ENCODE measurements around the gene MBD3L1. TPM values are rescaled to one million over a fixed set of nuclear protein-coding genes. Genes with fewer than 3 reads are reported as not detected.

The MBD3L1 gene
- total and polyA plus RNA-seq, 2 of the 4 experiments (the other 2 are of a cell fraction), result not detected

Other genes with a start within 250 kb of the MBD3L1 start
- 2.8 and 3.4 TPM in 2 replicates for gene ADAMTS10, start 221.7 kb upstream of the MBD3L1 start, total RNA-seq (2012; rRNA removed)
- gene ADAMTS10, start 221.7 kb upstream of the MBD3L1 start, polyA plus RNA-seq (2012; rRNA removed), result 11.5 and 15.1 TPM in 2 replicates
- gene NFILZ, start 201.7 kb upstream of the MBD3L1 start, total RNA-seq (2012; rRNA removed), result not detected in 2 replicates
- gene NFILZ, start 201.7 kb upstream of the MBD3L1 start, polyA plus RNA-seq (2012; rRNA removed), result not detected in 2 replicates
- not detected in 2 replicates for gene ACTL9, start 133.6 kb upstream of the MBD3L1 start, total RNA-seq (2012; rRNA removed)
- gene ACTL9, start 133.6 kb upstream of the MBD3L1 start, polyA plus RNA-seq (2012; rRNA removed), result not detected in 2 replicates
- not detected in 2 replicates for gene OR2Z1, start 110.7 kb upstream of the MBD3L1 start, total RNA-seq (2012; rRNA removed)
- not detected in 2 replicates for gene OR2Z1, start 110.7 kb upstream of the MBD3L1 start, polyA plus RNA-seq (2012; rRNA removed)
- gene ZNF558, start 73 bp upstream of the MBD3L1 start, total RNA-seq (2012; rRNA removed), result 16.7 and 21.0 TPM in 2 replicates
- 13.7 and 14.3 TPM in 2 replicates for gene ZNF558, start 73 bp upstream of the MBD3L1 start, polyA plus RNA-seq (2012; rRNA removed)
- gene MUC16, start 178.0 kb downstream of the MBD3L1 start, total RNA-seq (2012; rRNA removed), result not detected in 2 replicates
- not detected in 2 replicates for gene MUC16, start 178.0 kb downstream of the MBD3L1 start, polyA plus RNA-seq (2012; rRNA removed)